Mucosa of rectum (tissue), 2 donors: ENCODE measurements around the gene KCTD11.
"Not testable (repeated sequence)": the region's sequence is repeated elsewhere in the genome, so short reads cannot be mapped to it uniquely, and the experiment has no call there.

ENCODE experiments used
- H3K27ac ChIP-seq, 2 donors: one replicate each; pipeline ENCODE4 v1.7.0; 2013; ENCODE audit warnings: inconsistent platforms in 2 of 2, low read depth in 2 of 2, low read length in 2 of 2
- H3K27me3 ChIP-seq, 2 donors: one replicate each; pipeline ENCODE4 v1.7.0; 2013; ENCODE audit warnings: low read length in 2 of 2; ENCODE audit not compliant: control insufficient read depth in 2 of 2, insufficient read depth in 2 of 2
- H3K36me3 ChIP-seq, 2 donors: one replicate each; pipeline ENCODE4 v1.7.0; 2013; ENCODE audit warnings: low read length in 2 of 2; ENCODE audit not compliant: control insufficient read depth in 2 of 2, insufficient read depth in 2 of 2
- H3K4me1 ChIP-seq, 2 donors: one replicate each; pipeline ENCODE4 v1.7.0; 2013; ENCODE audit warnings: low read length in 2 of 2, mild to moderate bottlenecking in 1 of 2; ENCODE audit not compliant: control insufficient read depth in 2 of 2, insufficient read depth in 2 of 2
- H3K4me3 ChIP-seq, 2 donors: one replicate each; pipeline ENCODE4 v1.7.0; 2013; ENCODE audit warnings: low read length in 2 of 2
- H3K9ac ChIP-seq, 2 donors: one replicate each; pipeline ENCODE4 v1.7.0; 2013; ENCODE audit warnings: low read length in 2 of 2, low read depth in 1 of 2, mild to moderate bottlenecking in 1 of 2
- H3K9me3 ChIP-seq, 2 donors: one replicate each; pipeline ENCODE4 v1.7.0; 2013; ENCODE audit warnings: low read length in 2 of 2; ENCODE audit not compliant: control insufficient read depth in 2 of 2
- donor health status: healthy.
- donor health status: Normal muscosa, but diverticular disease.

KCTD11 gene

GRCh38 chr17:7355573-7355972 lies 3.6 kb downstream of the KCTD11 start:
- Histone ChIP-seq H3K36me3 (no peaks in the 10 kb centered on the region), H3K9ac (peak overlapping the region in 1 of 2 donors; percentile 24), H3K4me3 (no peak overlapping the region), H3K9me3 (no peaks in the 10 kb centered on the region), H3K4me1 (peaks cover 22 to 32% of the 10 kb centered on the region in 2 donors), H3K27me3 (no peaks in the 10 kb centered on the region), H3K27ac (peak overlapping the region in 1 of 2 donors; percentile 61)

GRCh38 chr17:7356072-7356549 lies 4.1 kb downstream of the KCTD11 start:
- Histone ChIP-seq H3K4me1 (peaks cover 18 to 29% of the 10 kb centered on the region in 2 donors), H3K27ac (peak overlapping the region in 1 of 2 donors; percentile 61), H3K27me3 (no peaks in the 10 kb centered on the region), H3K4me3 (peak overlapping the region in 1 of 2 donors; percentile 41), H3K9ac (peak overlapping the region in 1 of 2 donors; percentile 24), H3K36me3 (no peaks in the 10 kb centered on the region), H3K9me3 (no peaks in the 10 kb centered on the region)

- Histone ChIP-seq H3K4me1 (peaks cover 17 to 26% of the 10 kb centered on the region in 2 donors), H3K36me3 (no peaks in the 10 kb centered on the region), H3K27me3 (peaks cover 0 to under 1% of the 10 kb centered on the region in 2 donors), H3K9me3 (no peaks in the 10 kb centered on the region), H3K4me3 (no peak overlapping the region), H3K9ac (peak overlapping the region in 1 of 2 donors; percentile 17), H3K27ac (peak overlapping the region; percentile 61 to 67)
Observed at GRCh38 chr17:7356756-7357155, 4.8 kb downstream of the KCTD11 start.

- Histone ChIP-seq H3K9me3 (no peaks in the 10 kb centered on the region), H3K36me3 (no peaks in the 10 kb centered on the region), H3K4me3 (no peak overlapping the region), H3K27me3 (peaks cover 0 to 2% of the 10 kb centered on the region in 2 donors), H3K9ac (no peak overlapping the region), H3K27ac (peak overlapping the region; percentile 61 to 67), H3K4me1 (peaks cover 14 to 25% of the 10 kb centered on the region in 2 donors)
Observed at GRCh38 chr17:7357381-7357780, 5.4 kb downstream of the KCTD11 start.

- H3K4me3 ChIP-seq, result no peak overlapping the region
- H3K27me3 ChIP-seq, result peaks cover 0 to 2% of the 10 kb centered on the region in 2 donors
- no peaks in the 10 kb centered on the region for H3K9me3 ChIP-seq
- no peaks in the 10 kb centered on the region for H3K4me1 ChIP-seq
- H3K9ac ChIP-seq, result no peak overlapping the region
- H3K36me3 ChIP-seq, result no peaks in the 10 kb centered on the region
- no peak overlapping the region for H3K27ac ChIP-seq
Observed at GRCh38 chr17:7361906-7362305, 9.9 kb downstream of the KCTD11 start.

GRCh38 chr17:7363311-7363710 lies 11.3 kb downstream of the KCTD11 start:
- no peaks in the 10 kb centered on the region for H3K9me3 ChIP-seq
- no peak overlapping the region for H3K27ac ChIP-seq
- H3K9ac ChIP-seq, result no peak overlapping the region
- H3K4me3 ChIP-seq, result no peak overlapping the region
- H3K4me1 ChIP-seq, result no peaks in the 10 kb centered on the region
- H3K27me3 ChIP-seq, result peaks cover 0 to 2% of the 10 kb centered on the region in 2 donors
- H3K36me3 ChIP-seq, result no peaks in the 10 kb centered on the region

GRCh38 chr17:7365963-7366362 lies 14.0 kb downstream of the KCTD11 start:
- H3K36me3 ChIP-seq, result not testable (repeated sequence)

GRCh38 chr17:7367083-7367482 lies 15.1 kb downstream of the KCTD11 start:
- Histone ChIP-seq H3K4me3 (no peak overlapping the region), H3K9ac (no peak overlapping the region), H3K4me1 (no peaks in the 10 kb centered on the region), H3K27ac (no peak overlapping the region), H3K9me3 (no peaks in the 10 kb centered on the region), H3K36me3 (no peaks in the 10 kb centered on the region), H3K27me3 (no peaks in the 10 kb centered on the region)

More at GRCh38 chr17:7365963-7366362, 14.0 kb downstream of the KCTD11 start:
- not testable (repeated sequence) for H3K27ac ChIP-seq, H3K9me3 ChIP-seq, H3K27me3 ChIP-seq, H3K9ac ChIP-seq, H3K4me3 ChIP-seq, H3K4me1 ChIP-seq

GRCh38 chr17:7367918-7368598 lies 16.1 kb downstream of the KCTD11 start:
- Histone ChIP-seq H3K27me3 (no peaks in the 10 kb centered on the region), H3K9ac (no peak overlapping the region), H3K4me1 (no peaks in the 10 kb centered on the region), H3K27ac (no peak overlapping the region), H3K36me3 (no peaks in the 10 kb centered on the region), H3K4me3 (no peak overlapping the region), H3K9me3 (no peaks in the 10 kb centered on the region)

- not testable (repeated sequence) for H3K36me3 ChIP-seq, H3K9me3 ChIP-seq, H3K4me1 ChIP-seq
Observed at GRCh38 chr17:7368599-7368994, 16.6 kb downstream of the KCTD11 start.

More at GRCh38 chr17:7368599-7368994, 16.6 kb downstream of the KCTD11 start:
- not testable (repeated sequence) for H3K27ac ChIP-seq, H3K4me3 ChIP-seq, H3K27me3 ChIP-seq, H3K9ac ChIP-seq
